HCT116 (cell line): ENCODE results near the gene TRAPPC4. TPM values are rescaled to one million over a fixed set of nuclear protein-coding genes. Genes with fewer than 3 reads are reported as not detected.
A peak's percentile ranks its signal among the peaks of the same experiment; 100 is the strongest.

Source experiments
- ATAC-seq: fragments of 200-7000 bp; cut with Tn5 transposase; 2 replicates; pipeline ENCODE4 v1.9.1; 2020; ENCODE audit warnings: mild to moderate bottlenecking, moderate library complexity
- BruUV-seq: library from RNA; stranded (reverse); fragments of 400-500 nt; replicated peaks from 2 replicates; lab custom pipeline; 2021; lab: Mats Ljungman, UMichigan
- CTCF ChIA-PET: fragments of 300-600 bp; sonication (Branson Sonifier 250); formaldehyde crosslinking; loops from one replicate; lab custom pipeline; 2021; ENCODE audit warnings: antibody characterized with exemption; lab: Charles Lee
- POLR2A ChIA-PET: fragments of 300-600, 350-600 bp; sonication (Branson Sonifier 250); formaldehyde crosslinking; loops from one replicate; lab custom pipeline; 2021; ENCODE audit warnings: antibody characterized with exemption; lab: Charles Lee
- RAD21 ChIA-PET, 2 experiments: fragments of 300-600 bp; sonication (Branson Sonifier 250); formaldehyde crosslinking; loops; one replicate each; lab custom pipeline; 2023; ENCODE audit warnings: low total read pairs in 2 of 2; ENCODE audit not compliant: uncharacterized antibody in 2 of 2, unreplicated experiment in 2 of 2, low non-redundant PET in 1 of 2; lab: Charles Lee
- DNase-seq: peaks from one replicate; pipeline ENCODE4 v3.0.0-alpha.2; 2010; ENCODE audit warnings: low read depth, low spot score
- H2AFZ ChIP-seq: fragments of 200-600 bp; shearing (Covaris generic), sonication (generic); 2 replicates; pipeline ENCODE4 v1.6.1; 2017; ENCODE audit warnings: low read depth, mixed run types, mixed read lengths, antibody characterized with exemption, low read length; ENCODE audit not compliant: poor library complexity, severe bottlenecking
- H3K27ac ChIP-seq: 2 replicates; pipeline ENCODE4 v1.5.1; 2012; ENCODE audit warnings: low read depth, low read length
- H3K27me3 ChIP-seq: fragments of 200-600 bp; sonication (generic); 2 replicates; pipeline ENCODE4 v1.6.1; 2016; ENCODE audit warnings: mixed run types, low read length, mixed read lengths; ENCODE audit not compliant: insufficient read depth
- H3K36me3 ChIP-seq, 2 experiments: fragments of 200-500 bp in 1 of 2; fragments of 200-600 bp in 1 of 2; sonication (Bioruptor generic) in 1 of 2; sonication (generic) in 1 of 2; 2 replicates each; pipeline versions ENCODE4 v1.5.1 to v1.6.1; 2014 to 2016; ENCODE audit warnings: low read length in 2 of 2, inconsistent platforms in 1 of 2, mixed read lengths in 1 of 2, mixed run types in 1 of 2; ENCODE audit not compliant: insufficient read depth in 2 of 2, control insufficient read depth in 1 of 2
- H3K4me1 ChIP-seq, 2 experiments: fragments of 200-600 bp in 1 of 2; sonication (generic) in 1 of 2; 2 replicates each; pipeline versions ENCODE4 v1.5.1 to v1.6.1; 2012 to 2017; ENCODE audit warnings: low read length in 2 of 2, inconsistent platforms in 1 of 2, mild to moderate bottlenecking in 1 of 2, mixed read lengths in 1 of 2, mixed run types in 1 of 2, moderate library complexity in 1 of 2; ENCODE audit not compliant: insufficient read depth in 2 of 2, control insufficient read depth in 1 of 2
- H3K4me2 ChIP-seq: fragments of 200-600 bp; sonication (generic); 2 replicates; pipeline ENCODE4 v1.6.1; 2017; ENCODE audit warnings: mixed run types, low read length, mixed read lengths
- H3K4me3 ChIP-seq, 2 experiments: fragments of 200-600 bp in 1 of 2; sonication (generic) in 1 of 2; replicated peaks in 1 of 2; 2 replicates each; pipeline ENCODE4 v1.5.1; 2011 to 2016; ENCODE audit warnings: low read length in 2 of 2, control low read depth in 1 of 2, low read depth in 1 of 2, mild to moderate bottlenecking in 1 of 2, mixed read lengths in 1 of 2, mixed run types in 1 of 2
- H3K79me2 ChIP-seq: fragments of 200-600 bp; sonication (generic); 2 replicates; pipeline ENCODE4 v1.6.1; 2017; ENCODE audit warnings: mild to moderate bottlenecking, mixed run types, low read length, moderate library complexity, mixed read lengths; ENCODE audit not compliant: insufficient read depth
- H3K9ac ChIP-seq: fragments of 200-600 bp; sonication (generic); 2 replicates; pipeline ENCODE4 v1.6.1; 2016; ENCODE audit warnings: low read length, mixed read lengths
- H3K9me2 ChIP-seq: fragments of 200-600 bp; sonication (generic), shearing (Covaris generic); 2 replicates; pipeline ENCODE4 v1.6.1; 2017; ENCODE audit warnings: mixed run types, mild to moderate bottlenecking, moderate library complexity; ENCODE audit not compliant: insufficient read depth
- H3K9me3 ChIP-seq, 2 experiments: fragments of 200-500 bp in 1 of 2; fragments of 200-600 bp in 1 of 2; sonication (Bioruptor generic) in 1 of 2; sonication (generic) in 1 of 2; 2 replicates each; pipeline ENCODE4 v1.6.1; 2014 to 2017; ENCODE audit warnings: low read length in 2 of 2, mixed read lengths in 2 of 2, inconsistent platforms in 1 of 2, low read depth in 1 of 2, mild to moderate bottlenecking in 1 of 2, mixed run types in 1 of 2, moderate library complexity in 1 of 2; ENCODE audit not compliant: control insufficient read depth in 1 of 2, insufficient read depth in 1 of 2
- H4K20me1 ChIP-seq: fragments of 200-600 bp; sonication (generic), shearing (Covaris generic); 2 replicates; pipeline ENCODE4 v1.6.1; 2017; ENCODE audit warnings: mixed run types, mild to moderate bottlenecking, moderate library complexity; ENCODE audit not compliant: insufficient read depth
- CBX3 ChIP-seq: IDR thresholded peaks from 2 replicates; pipeline ENCODE4 v1.6.1; 2012; ENCODE audit warnings: low read depth
- CEBPB ChIP-seq: IDR thresholded peaks from 2 replicates; pipeline ENCODE4 v1.6.1; 2012; ENCODE audit warnings: low read depth
- CTCF ChIP-seq, 3 experiments: fragments of 200-600 bp in 1 of 3; sonication (generic) in 1 of 3; IDR thresholded peaks in 2 of 3; conservative IDR thresholded peaks in 1 of 3; 2 replicates each; pipeline ENCODE4 v1.5.1; 2012 to 2017; ENCODE audit warnings: low read depth in 2 of 3, low read length in 2 of 3, antibody characterized with exemption in 1 of 3, borderline replicate concordance in 1 of 3, control low read depth in 1 of 3, mild to moderate bottlenecking in 1 of 3, mixed read lengths in 1 of 3, mixed run types in 1 of 3, moderate library complexity in 1 of 3; ENCODE audit not compliant: insufficient read depth in 1 of 3
- EZH2phosphoT487 ChIP-seq: fragments of 200-600 bp; IDR thresholded peaks from 2 replicates; pipeline ENCODE4 v1.6.1; 2018; ENCODE audit warnings: antibody characterized with exemption, borderline replicate concordance
- JUND ChIP-seq: IDR thresholded peaks from 2 replicates; pipeline ENCODE4 v1.6.1; 2012
- MAX ChIP-seq: IDR thresholded peaks from 2 replicates; pipeline ENCODE4 v1.6.1; 2012
- POLR2A ChIP-seq: IDR thresholded peaks from 2 replicates; pipeline ENCODE4 v1.7.0; 2011; ENCODE audit warnings: borderline replicate concordance; ENCODE audit not compliant: insufficient read depth, insufficient read length; ENCODE audit errors: extremely low read depth
- POLR2AphosphoS5 ChIP-seq: IDR thresholded peaks from 2 replicates; pipeline ENCODE4 v1.6.1; 2011; ENCODE audit warnings: mild to moderate bottlenecking, low read depth, low read length, moderate library complexity
- TCF7L2 ChIP-seq: IDR thresholded peaks from 2 replicates; pipeline ENCODE4 v1.7.0; 2011; ENCODE audit warnings: borderline replicate concordance, inconsistent platforms; ENCODE audit not compliant: insufficient read depth, insufficient read length; ENCODE audit errors: extremely low read depth
- ZFX ChIP-seq: fragments of 450-650 bp; IDR thresholded peaks from 2 replicates; pipeline ENCODE4 v1.6.1; 2017
- ZNF274 ChIP-seq: fragments of 200-500 bp; sonication (Bioruptor generic); IDR thresholded peaks from 2 replicates; pipeline ENCODE4 v1.6.1; 2014; ENCODE audit warnings: mild to moderate bottlenecking, low read depth, low read length, inconsistent platforms
- intact Hi-C: fragments of 100-400 bp; cut with micrococcal nuclease; formaldehyde crosslinking; loops from 2 replicates; pipeline ENCODE4 v1.10.0; 2022
- total RNA-seq: library from RNA; stranded (reverse); gene quantifications from one replicate; pipeline ENCODE4 v1.2.1, GENCODE V29; 2021; ENCODE audit not compliant: unreplicated experiment

The TRAPPC4 gene
- total RNA-seq, 1 experiment from 2014 or later, result 61.6 TPM

GRCh38 chr11:119056421-119056999 is 37.9 kb downstream of the TRAPPC4 start:
- TF ChIP-seq ZFX (peak; percentile 72; the same call in 1 of the 2 replicates), JUND (no peak)
- no peak for DNase-seq
- no peak overlapping the region for H2AFZ ChIP-seq
- ChIA-PET CTCF (interaction anchor here (0.8 to 2.0 kb wide), 5 partner anchors 11 to 367 kb away, joined by 3 to 9 read pairs (median 3); partner anchors contain the start of gene VPS11), POLR2A (interaction anchor here (1.0 to 1.7 kb wide), 5 partner anchors 11 to 282 kb away, joined by 3 to 6 read pairs (median 3); partner anchors contain the start of gene DPAGT1), RAD21 (interaction anchor here in 1 of 2 experiments (0.8 kb wide), 1 partner anchor 11 kb away, joined by 3 read pairs; the partner anchor contains the start of gene VPS11)
- peak overlapping the region; percentile 67 to 96 for H3K4me3 ChIP-seq
- peak overlapping the region; percentile 78 for H3K4me2 ChIP-seq
- H3K36me3 ChIP-seq, result peaks cover 24 to 26% of the 10 kb centered on the region in 2 experiments; a peak in 3 of 4 replicates
- H3K9ac ChIP-seq, result peak overlapping the region; percentile 95
- peaks cover 19% of the 10 kb centered on the region for H3K79me2 ChIP-seq
- no peaks in the 10 kb centered on the region for H3K9me2 ChIP-seq
- peak; percentile 46 for ATAC-seq
- H3K27me3 ChIP-seq, result no peaks in the 10 kb centered on the region
- peaks cover 3 to 16% of the 10 kb centered on the region in 2 experiments; a peak in 3 of 4 replicates for H3K4me1 ChIP-seq
- BruUV-seq, result no TSS peak
- H4K20me1 ChIP-seq, result no peaks in the 10 kb centered on the region
- no peaks in the 10 kb centered on the region for H3K9me3 ChIP-seq
- intact Hi-C loops, result loop anchor here (1.0 kb wide), 1 partner anchor 325 kb away; the partner anchor contains the start of gene USP2
- H3K27ac ChIP-seq, result peak overlapping the region; percentile 68

- peak within 1 kb of the TSS; percentile 89 for H3K4me2 ChIP-seq
- peak within 1 kb of the TSS; percentile 77 for H3K27ac ChIP-seq
- no peaks in the 10 kb centered on the region for H3K9me2 ChIP-seq
- POLR2A ChIA-PET, result interaction anchor here (1.2 to 1.7 kb wide), 2 partner anchors 11 to 281 kb away, joined by 3 to 6 read pairs; no protein-coding TSS in a partner anchor
- CTCF ChIA-PET, result interaction anchor here (0.8 to 2.0 kb wide), 4 partner anchors 10 to 281 kb away, joined by 3 to 9 read pairs (median 3); partner anchors contain the start of gene VPS11
- peak within 1 kb of the TSS; percentile 95 for H3K9ac ChIP-seq
- H3K79me2 ChIP-seq, result peaks cover 19% of the 10 kb centered on the region
- peaks cover 21% of the 10 kb centered on the region in 2 experiments; a peak in 3 of 4 replicates for H3K36me3 ChIP-seq
- RAD21 ChIA-PET, result no interaction called here
- ATAC-seq (peak; percentile 95), DNase-seq (peak; percentile 87)
- H3K4me3 ChIP-seq, result peak within 1 kb of the TSS; percentile 75 to 96
- BruUV-seq, result no TSS peak
- no peaks in the 10 kb centered on the region for H3K9me3 ChIP-seq
- H4K20me1 ChIP-seq, result no peaks in the 10 kb centered on the region
- no peak within 1 kb of the TSS for H2AFZ ChIP-seq
- intact Hi-C loops, result loop anchor here (1.0 kb wide), 2 partner anchors 324 to 367 kb away; partner anchors contain the start of gene USP2
- no peaks in the 10 kb centered on the region for H3K27me3 ChIP-seq
- H3K4me1 ChIP-seq, result peaks cover 4 to 17% of the 10 kb centered on the region in 2 experiments; a peak in 3 of 4 replicates
- TF ChIP-seq CTCF (IDR thresholded peaks at IDR 0.05 in 2 of 3, conservative IDR thresholded peaks at IDR 0.05 in 1 of 3; ENCODE audit: borderline replicate concordance in 1 of 3, insufficient read depth in 1 of 3, low read depth in 2 of 3, low read length in 2 of 3) (peak in 2 of 3 experiments; percentile 22 to 34; a peak in 3 of 6 replicates), POLR2A (peak; percentile 63), TCF7L2 (peak; percentile 6), ZFX (no peak), CBX3 (no peak; the same call in 1 of the 2 replicates), CEBPB (no peak; the same call in 1 of the 2 replicates), EZH2phosphoT487 (no peak), MAX (peak; percentile 84), POLR2AphosphoS5 (peak; percentile 83), ZNF274 (no peak)
Observed at GRCh38 chr11:119057000-119057769, 38.6 kb downstream of the TRAPPC4 start, which contains the start of gene HYOU1. Gene HYOU1 (minus strand): TSS chr11:119057205. CDS start chr11:119056160, 1,045 bp downstream.
